Heart left ventricle (tissue), 16 donors: Measurements from ENCODE around the gene FANCG. TPM values are rescaled to one million over a fixed set of nuclear protein-coding genes. Genes with fewer than 3 reads are reported as not detected.

Experiments used
- ATAC-seq, 4 donors: fragments of 200-7000 bp; cut with Tn5 transposase; one replicate each; pipeline ENCODE4 v1.9.1; 2020 to 2022; ENCODE audit warnings: moderate library complexity in 4 of 4, mild to moderate bottlenecking in 3 of 4, moderate number of reproducible peaks in 1 of 4
- DNase-seq, 5 donors: peaks; one replicate each; pipeline ENCODE4 v3.0.0-alpha.2; 2020
- H3K27ac ChIP-seq, 12 donors: fragments of 200-600 bp; sonication (generic) in 4 of 12; one replicate each; pipeline versions ENCODE4 v1.5.0 to v1.8.0; 2016 to 2022; ENCODE audit warnings: mild to moderate bottlenecking in 2 of 12
- H3K27me3 ChIP-seq, 9 donors: fragments of 200-600 bp; sonication (generic) in 2 of 9; one replicate each; pipeline versions ENCODE4 v1.5.1 to v1.8.0; 2016 to 2022; ENCODE audit warnings: mild to moderate bottlenecking in 3 of 9
- H3K36me3 ChIP-seq, 9 donors: fragments of 200-600 bp; sonication (generic) in 2 of 9; one replicate each; pipeline versions ENCODE4 v1.5.0 to v1.8.0; 2018 to 2022; ENCODE audit warnings: mild to moderate bottlenecking in 2 of 9
- H3K4me1 ChIP-seq, 12 donors: fragments of 200-600 bp; sonication (generic) in 4 of 12; one replicate each; pipeline versions ENCODE4 v1.5.0 to v1.8.0; 2016 to 2022; ENCODE audit warnings: mild to moderate bottlenecking in 3 of 12
- H3K4me3 ChIP-seq, 12 donors: fragments of 200-600 bp; sonication (generic) in 4 of 12; one replicate each; pipeline versions ENCODE4 v1.5.0 to v1.8.0; 2017 to 2022; ENCODE audit warnings: mild to moderate bottlenecking in 9 of 12, moderate library complexity in 4 of 12
- H3K9me3 ChIP-seq, 12 donors: fragments of 200-600 bp; sonication (generic) in 4 of 12; one replicate each; pipeline versions ENCODE4 v1.5.0 to v1.8.0; 2016 to 2022; ENCODE audit warnings: mild to moderate bottlenecking in 1 of 12
- CTCF ChIP-seq, 12 donors: fragments of 200-600 bp; sonication (generic) in 4 of 12; IDR thresholded peaks; one replicate each; pipeline versions ENCODE4 v1.5.0 to v1.8.0; 2018 to 2022; ENCODE audit warnings: antibody characterized with exemption in 12 of 12, mild to moderate bottlenecking in 5 of 12
- POLR2A ChIP-seq, 2 donors: fragments of 450-650 bp; IDR thresholded peaks; one replicate each; pipeline ENCODE4 v1.6.1; 2017; ENCODE audit warnings: antibody characterized with exemption in 2 of 2, mild to moderate bottlenecking in 2 of 2, moderate library complexity in 2 of 2
- WGBS, 4 donors: extraction: QIAGEN DNeasy Blood & Tissue Kit in 2 of 4; methylation state at CpG; one replicate each; pipeline versions ENCODE4 v1.1.5 to v1.1.7; 2013 to 2018; 5-methylcytosine and 5-hydroxymethylcytosine counted together
- intact Hi-C, 10 donors: fragments of 100-400 bp; cut with DNase I; formaldehyde crosslinking; loops; one replicate each; pipeline versions ENCODE4 v1.11.1 to v1.14.2; 2022
- long read RNA-seq, 3 donors: library from polyadenylated mRNA; unstranded; transcript quantifications; one replicate each; pipeline ENCODE4 v2.0.0, GENCODE V29; 2020 to 2021
- polyA plus RNA-seq, 2 donors: library from polyadenylated mRNA; stranded (reverse); fragments of 200-250 nt; gene quantifications; one replicate each; pipeline ENCODE4 v1.2.3, GENCODE V29; 2013
- total RNA-seq, 9 donors: library from RNA; depleted of rRNA in 2 of 9; stranded (reverse); fragments of >200 nt in 2 of 9; fragmentation: NEBNext Ultra II Directional in 3 of 9; extraction: Animal tissue kit (Norgen Biotek cat#: 25700) in 3 of 9; gene quantifications; one replicate each; pipeline versions ENCODE4 v1.1.0 to v1.2.4, GENCODE V29; 2016 to 2023
- donor health status: ischemic (EF 13 %, LVEDD 7.1; RV severe dilation, severe dysfunction).
- donor health status: healthy with polysubstance abuse.
- donor health status: DM: no; HTN: yes; CAD: no.
- donor health status: DM: no; HTN: no; CAD: no.
- donor health status: ischemic (EF 25% LVEDD 6.9; RV normal size, moderate dysfunction).
- donor health status: ischemic (EF 25% LVEDD 5.7; RV mildly dilated, moderate dysfunction).
- donor health status: healthy.
- donor health status: DM: yes; HTN: yes; CAD: no.
- donor health status: ischemic (EF 35%, LVEDD 5.7; RV mildly dilated, moderate dysfunction).
- donor health status: nonischemic (EF 11% LVEDD 7.7; RV severe dilation, severe dysfunction).
- donor health status: DM: yes; HTN: yes; CAD: no.
- donor health status: PGD.
- donor health status: ischemic (EF 29% LVEDD 5.4; RV normal size, mild dysfunction).
- donor health status: nonischemic (EF 23%, LVEDD 6.1; RV moderate dilation, normal function).

Gene FANCG
- total RNA-seq (10 to 100 TPM in 1 of 9 donors, 1 to 10 TPM in 7, under 1 TPM in 1; 0.71 to 11.8 (median 2.9) TPM), polyA plus RNA-seq (1 to 10 TPM; 2.3 to 3.4 TPM)
- long read RNA-seq, donor 1, partial matches to known transcripts = 0 of 3 reads
- long read RNA-seq, donor 1, other reads (novel, unspliced or antisense) = 2 of 3 reads
- long read RNA-seq, donor 2, transcript FANCG-201 (14 exons, 2,631 nt) = major isoform, 7 of 13 reads
- long read RNA-seq, donor 2, partial matches to known transcripts = 1 of 13 reads
- long read RNA-seq, donor 2, other reads (novel, unspliced or antisense) = 5 of 13 reads
- long read RNA-seq, donor 3, partial matches to known transcripts = 0 of 6 reads
- long read RNA-seq, donor 3, other reads (novel, unspliced or antisense) = 2 of 6 reads

- Histone ChIP-seq H3K36me3 (peaks cover 0 to 25% (median 2%) of the 10 kb centered on the region in 9 donors), H3K27ac (peak within 1 kb of the TSS in 11 of 12 donors; percentile 55 to 85 (median 76)), H3K9me3 (no peaks in the 10 kb centered on the region), H3K4me1 (peaks cover 2 to 24% (median 13%) of the 10 kb centered on the region in 12 donors), H3K4me3 (peak within 1 kb of the TSS; percentile 42 to 94 (median 73)), H3K27me3 (no peaks in the 10 kb centered on the region)
- intact Hi-C loops = loop anchor here in 2 of 10 donors (1.0 to 10.0 kb wide), 2 partner anchors 17 to 415 kb away; partner anchors contain the start of genes CCL27 (in 1 of the 2) and PIGO (in 1 of the 2)
- TF ChIP-seq CTCF (IDR thresholded peaks at IDR 0.05) = peak in 1 of 12 donors; percentile 25
- peak in 1 of 2 donors; percentile 61 for TF ChIP-seq POLR2A (IDR thresholded peaks at IDR 0.05)
- whole genome bisulfite sequencing, 4 donors = 0 to 1% (median 1%) methylated on average over 40 to 67 of the region's 67 CpGs
- ATAC-seq = peak; percentile 92 to 98 (median 98)
- DNase-seq = peak; percentile 91 to 94 (median 94)
Measured at GRCh38 chr9:35079426-35080341, at the start of gene FANCG. Gene FANCG, minus strand, starts transcription at chr9:35079942. Its CDS starts 418 bp downstream, at chr9:35079524.

GRCh38 chr9:35116898-35117551 lies 37.3 kb upstream of the FANCG start:
- Histone ChIP-seq H3K27ac (peak overlapping the region in 11 of 12 donors; percentile 26 to 98 (median 88)), H3K36me3 (no peaks in the 10 kb centered on the region), H3K4me1 (peaks cover 0 to 46% (median 34%) of the 10 kb centered on the region in 12 donors), H3K27me3 (no peaks in the 10 kb centered on the region), H3K9me3 (no peaks in the 10 kb centered on the region), H3K4me3 (peak overlapping the region in 11 of 12 donors; percentile 49 to 81 (median 65))
- intact Hi-C loops = loop anchor here (1.0 to 10.0 kb wide), 16 partner anchors 45 to 485 kb away; partner anchors contain the start of gene UNC13B (in 6 of the 10)
- WGBS, 4 donors = 22 to 29% (median 24%) methylated on average over 30 of the region's 30 CpGs
- DNase-seq (peak; percentile 92 to 95 (median 93)), ATAC-seq (peak; percentile 74 to 81 (median 76))
- peak; percentile 93 to 98 (median 95) for TF ChIP-seq CTCF (IDR thresholded peaks at IDR 0.05)
- no peak for TF ChIP-seq POLR2A (IDR thresholded peaks at IDR 0.05)

GRCh38 chr9:35116539-35116897 lies 36.8 kb upstream of the FANCG start:
- H3K9me3 ChIP-seq = no peaks in the 10 kb centered on the region
- H3K4me1 ChIP-seq = peaks cover 3 to 51% (median 38%) of the 10 kb centered on the region in 12 donors
- 1 to 3% (median 1%) methylated on average over 12 of the region's 12 CpGs for WGBS, 4 donors
- no peaks in the 10 kb centered on the region for H3K36me3 ChIP-seq
- ATAC-seq (peak; percentile 0 to 12 (median 1)), DNase-seq (peak in 1 of 5 donors; percentile 54)
- H3K27me3 ChIP-seq = no peaks in the 10 kb centered on the region
- peak overlapping the region; percentile 15 to 81 (median 64) for H3K4me3 ChIP-seq
- H3K27ac ChIP-seq = peak overlapping the region in 11 of 12 donors; percentile 70 to 98 (median 91)
- TF ChIP-seq POLR2A (IDR thresholded peaks at IDR 0.05) = no peak
- TF ChIP-seq CTCF (IDR thresholded peaks at IDR 0.05) = no peak
- intact Hi-C loops = loop anchor here (1.0 to 10.0 kb wide), 15 partner anchors 46 to 486 kb away; partner anchors contain the start of gene UNC13B (in 6 of the 10)
